Putamen (tissue), 1 donor: Measurements from ENCODE around the gene NIT1.

Experiments
- DNase-seq: peaks from one replicate; pipeline ENCODE4 v3.0.0-alpha.2; 2016; ENCODE audit warnings: low spot score

NIT1 gene, protein sequence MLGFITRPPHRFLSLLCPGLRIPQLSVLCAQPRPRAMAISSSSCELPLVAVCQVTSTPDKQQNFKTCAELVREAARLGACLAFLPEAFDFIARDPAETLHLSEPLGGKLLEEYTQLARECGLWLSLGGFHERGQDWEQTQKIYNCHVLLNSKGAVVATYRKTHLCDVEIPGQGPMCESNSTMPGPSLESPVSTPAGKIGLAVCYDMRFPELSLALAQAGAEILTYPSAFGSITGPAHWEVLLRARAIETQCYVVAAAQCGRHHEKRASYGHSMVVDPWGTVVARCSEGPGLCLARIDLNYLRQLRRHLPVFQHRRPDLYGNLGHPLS

DNA sequence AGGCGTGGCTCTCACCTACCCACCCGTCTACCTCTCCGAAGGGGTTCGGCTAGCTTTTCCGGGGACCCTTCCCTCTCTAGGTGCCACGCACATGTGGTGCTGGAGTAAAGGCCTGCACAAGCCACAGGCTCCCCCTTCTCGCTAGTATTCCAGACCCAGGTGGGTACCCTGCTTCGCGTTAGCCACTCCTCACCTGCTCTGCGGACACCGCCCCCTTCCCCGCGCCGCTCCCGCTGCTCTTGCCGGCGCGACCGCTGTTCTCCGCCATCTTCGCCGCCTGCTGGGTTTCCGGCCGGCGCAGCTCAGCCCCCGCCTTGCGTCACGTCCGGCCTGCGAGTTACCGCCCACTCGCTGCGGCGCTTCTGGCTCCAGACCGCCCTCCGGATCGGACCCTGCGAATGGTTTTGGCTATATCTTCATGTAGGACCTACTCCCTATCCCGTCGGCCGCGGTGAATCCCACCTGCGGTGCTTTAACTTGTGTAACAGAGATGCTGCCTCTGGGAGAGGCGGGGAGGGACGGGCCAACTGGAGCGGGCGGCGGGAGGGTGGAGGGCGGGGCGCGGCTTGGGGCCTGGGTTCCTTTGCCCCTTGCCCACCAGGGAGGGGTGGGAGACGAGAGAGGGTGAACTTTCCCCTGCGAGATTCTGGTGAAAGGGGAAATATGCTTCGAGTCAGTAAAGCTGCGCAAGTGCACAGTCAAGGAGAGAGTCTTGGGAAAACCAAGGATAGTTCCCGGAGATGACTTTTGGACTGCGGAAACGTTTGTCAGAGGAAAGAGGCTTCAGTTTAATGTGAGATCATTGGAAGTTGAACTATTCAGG, at the start of gene NIT1, which contains the start of gene PFDN2:
NIT1 (plus strand) TSS at position 347 of the 823 bp plus-strand sequence; CDS start at position 419, 72 bp downstream.
PFDN2 (minus strand) TSS at position 279 of the 823 bp plus-strand sequence; CDS start at position 268, 11 bp downstream.
- DNase-seq = peak; percentile 86

DNA sequence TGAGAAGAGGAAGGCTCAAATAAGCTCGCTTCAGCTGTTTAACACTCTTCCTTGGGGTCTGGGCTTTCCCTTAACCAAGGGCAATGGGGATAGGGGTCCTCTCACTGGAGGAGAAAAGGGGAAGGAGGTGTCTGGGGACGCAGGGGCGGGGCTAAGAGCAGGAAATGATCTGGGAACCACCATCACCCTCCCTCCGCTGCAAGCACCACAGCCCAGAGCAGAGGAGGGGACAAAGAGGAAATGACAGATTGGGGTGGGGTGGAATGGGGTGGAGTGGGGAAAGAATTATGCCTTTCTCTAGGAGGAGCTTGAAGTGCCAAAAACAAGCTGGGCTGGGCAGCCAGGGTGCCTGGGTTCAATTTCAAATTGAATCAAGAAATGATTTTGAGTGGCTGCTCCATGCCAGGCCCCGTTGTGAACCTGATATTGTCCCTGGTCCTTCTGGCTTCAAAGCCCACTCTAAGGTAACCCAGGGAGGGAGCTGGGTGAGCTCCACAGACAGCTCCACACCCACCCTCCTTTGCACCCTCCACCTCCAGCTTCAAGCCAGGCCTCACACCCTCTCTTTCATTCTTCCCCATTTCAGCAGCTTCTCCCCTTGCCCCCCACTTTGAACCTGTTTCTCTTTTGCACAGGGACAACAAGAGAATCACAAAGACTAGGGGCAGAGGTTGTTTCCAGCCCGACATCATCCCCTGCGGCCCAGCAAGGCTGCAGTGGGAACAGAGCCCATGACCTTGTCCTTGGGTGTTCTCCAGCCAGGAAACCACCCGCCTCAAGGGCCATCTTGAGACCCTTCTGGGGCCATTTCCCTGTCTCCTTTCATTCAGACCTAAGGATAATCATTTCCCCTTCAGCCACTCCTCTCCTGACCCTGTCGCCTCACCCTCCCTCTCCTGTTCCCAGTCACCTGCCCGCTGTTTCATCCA, 49.3 kb upstream of the NIT1 start:
- peak; percentile 21 for DNase-seq

DNA sequence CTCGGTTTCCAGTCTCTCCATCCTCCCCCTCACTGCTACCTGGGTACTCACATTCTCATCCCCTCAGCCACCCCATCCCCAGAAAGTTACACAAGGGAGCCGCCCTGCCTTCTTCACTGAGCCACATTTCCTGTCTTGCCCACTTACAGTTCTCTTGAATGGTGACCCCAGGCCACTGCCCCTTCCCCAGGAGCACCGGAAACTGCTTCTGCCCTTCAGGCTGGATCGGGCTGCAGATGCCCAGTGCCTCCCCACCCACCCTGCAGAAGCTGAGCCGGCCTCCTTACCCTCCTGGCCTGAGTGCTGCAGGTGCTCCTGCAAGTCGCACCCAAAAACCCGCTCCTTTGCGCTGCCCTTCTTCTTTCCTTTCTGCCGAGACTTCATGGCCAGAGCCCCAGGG, 48.7 kb upstream of the NIT1 start:
- DNase-seq = no peak

DNA sequence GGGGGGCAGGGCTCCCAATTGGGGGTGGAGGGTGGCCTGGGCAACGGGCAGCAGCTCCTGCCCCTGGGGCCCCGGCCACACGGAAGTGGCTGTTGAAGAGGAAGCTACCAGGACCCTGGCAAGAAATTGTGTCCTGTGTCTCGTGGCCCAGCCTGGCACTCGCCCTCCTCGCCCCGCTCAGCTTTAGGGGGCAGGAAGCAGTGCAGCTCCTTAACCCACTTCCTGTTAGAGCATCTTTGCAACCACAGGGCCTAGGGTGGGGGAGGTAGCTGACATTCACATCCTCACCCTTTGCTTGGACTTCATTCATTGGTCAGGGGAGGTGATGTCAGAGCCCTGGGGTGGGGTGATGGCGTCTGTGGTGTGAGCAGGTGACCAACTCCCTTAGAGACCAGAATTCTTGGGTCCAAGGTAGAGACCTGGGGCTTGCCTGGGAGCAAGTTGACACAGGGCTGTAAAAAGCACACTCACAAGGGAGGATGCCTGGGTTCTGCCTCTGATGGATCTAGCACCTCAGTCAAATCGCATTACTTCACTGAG, 48.1 kb upstream of the NIT1 start, which contains the start of gene ARHGAP30:
ARHGAP30 (minus strand) TSS at position 161 of the 540 bp plus-strand sequence. CDS start 267 bp downstream, outside the sequence.
- peak; percentile 37 for DNase-seq

DNA sequence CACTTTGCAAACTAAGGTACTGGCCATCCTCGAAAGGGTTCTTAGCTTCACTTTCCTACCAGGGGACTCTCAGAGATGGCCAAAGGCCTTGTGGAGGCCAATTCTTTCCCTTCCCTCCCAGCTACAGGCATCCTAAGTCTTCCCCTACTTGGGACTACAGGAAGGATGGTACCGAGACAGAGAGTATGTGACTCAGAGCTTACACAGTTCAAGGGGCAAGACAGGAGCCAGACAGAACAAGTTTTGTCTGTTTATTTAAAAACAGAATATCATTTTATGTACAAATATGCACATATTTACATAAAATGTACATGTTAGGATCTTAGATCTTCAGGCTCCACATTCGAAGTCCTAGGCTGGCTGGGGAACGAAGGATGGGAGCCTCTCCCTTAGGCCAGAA, 47.1 kb upstream of the NIT1 start:
- no peak for DNase-seq

DNA sequence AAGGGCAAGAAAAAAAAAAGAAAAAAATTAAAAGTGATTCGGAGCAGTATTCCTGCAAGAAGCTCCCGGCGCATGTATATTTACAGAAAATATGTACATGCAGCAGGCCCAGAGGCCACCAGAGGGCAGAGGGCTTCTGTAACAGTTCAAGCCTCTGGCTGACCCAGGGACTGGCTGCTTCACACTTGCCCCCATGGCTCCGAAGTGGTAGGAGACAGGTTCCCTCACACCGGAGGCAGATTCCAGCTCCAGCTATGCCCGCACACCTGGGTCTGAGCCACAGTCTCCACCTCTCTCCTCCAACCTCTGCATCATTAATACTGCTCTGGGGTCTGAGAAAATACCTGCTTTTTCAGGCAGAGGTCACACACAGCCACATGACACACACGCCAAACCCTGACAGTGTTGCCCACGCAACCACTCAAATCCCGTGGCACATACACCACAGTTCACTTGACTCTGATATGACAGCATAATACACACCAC, 46.0 kb upstream of the NIT1 start:
- no peak for DNase-seq

DNA sequence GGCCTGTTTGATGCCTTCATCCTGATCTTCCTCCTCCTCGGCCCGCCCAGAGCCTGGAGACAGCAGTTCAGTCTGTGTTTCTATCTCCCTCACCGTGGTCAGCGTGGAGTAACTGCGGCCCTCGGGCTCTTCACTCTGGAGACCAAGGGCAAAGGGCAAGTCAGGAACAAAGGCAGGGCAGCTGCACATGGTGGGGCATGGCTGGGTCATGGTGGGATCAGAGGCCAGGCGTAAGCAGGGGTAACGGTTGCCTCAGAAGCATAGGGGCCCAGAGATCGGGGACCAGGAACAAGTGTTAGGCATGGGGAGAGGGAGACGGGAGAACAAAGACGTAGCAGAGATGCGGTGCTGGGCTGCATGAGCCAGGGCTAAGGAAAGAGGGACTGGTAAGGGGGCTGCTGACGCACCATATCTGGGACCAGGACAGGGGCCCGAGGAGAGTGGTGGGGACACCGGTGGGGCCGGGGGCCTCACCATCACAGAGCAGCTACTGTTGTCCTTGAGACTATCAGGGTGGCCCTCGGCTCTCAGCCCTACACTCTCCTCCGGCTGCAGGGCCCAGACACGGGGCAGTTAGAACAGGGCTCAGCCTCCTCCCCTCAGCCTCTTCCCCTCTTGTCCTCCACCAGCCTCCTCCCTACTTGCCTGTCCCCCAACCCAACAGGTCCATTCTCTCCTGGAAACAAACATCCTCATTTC, 45.0 kb upstream of the NIT1 start:
- DNase-seq = no peak

DNA sequence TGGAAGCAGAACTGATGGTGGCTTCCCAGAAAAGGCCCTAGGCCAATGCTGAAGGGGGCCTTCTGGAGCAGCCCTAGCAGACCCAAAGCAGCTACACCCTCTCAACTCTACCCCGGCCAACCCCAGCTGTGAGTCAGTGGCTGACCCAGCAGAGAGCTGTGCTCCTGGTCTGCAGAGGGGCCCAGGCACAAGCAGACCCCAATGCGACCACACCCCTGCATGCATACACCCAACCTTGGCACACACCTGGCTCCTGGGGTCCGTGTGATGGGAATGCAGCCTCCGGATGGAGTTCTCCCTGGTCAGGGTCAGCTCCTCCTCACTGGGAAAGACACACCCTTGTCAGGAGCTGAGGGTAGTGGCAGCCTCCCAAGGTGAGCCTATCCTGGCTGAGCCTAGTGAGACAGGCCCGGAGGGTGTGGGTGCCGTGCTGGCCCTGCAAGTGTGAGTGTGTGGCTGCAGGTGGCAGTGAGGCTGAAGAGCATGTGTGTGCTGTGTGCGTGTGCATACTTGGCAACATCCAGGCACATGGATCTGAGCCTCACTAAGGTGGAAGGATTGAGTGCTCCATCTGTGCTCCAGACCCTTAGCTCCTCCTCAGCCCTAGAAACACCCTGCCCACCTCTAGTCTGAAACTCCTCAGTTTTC, 44.3 kb upstream of the NIT1 start:
- no peak for DNase-seq

DNA sequence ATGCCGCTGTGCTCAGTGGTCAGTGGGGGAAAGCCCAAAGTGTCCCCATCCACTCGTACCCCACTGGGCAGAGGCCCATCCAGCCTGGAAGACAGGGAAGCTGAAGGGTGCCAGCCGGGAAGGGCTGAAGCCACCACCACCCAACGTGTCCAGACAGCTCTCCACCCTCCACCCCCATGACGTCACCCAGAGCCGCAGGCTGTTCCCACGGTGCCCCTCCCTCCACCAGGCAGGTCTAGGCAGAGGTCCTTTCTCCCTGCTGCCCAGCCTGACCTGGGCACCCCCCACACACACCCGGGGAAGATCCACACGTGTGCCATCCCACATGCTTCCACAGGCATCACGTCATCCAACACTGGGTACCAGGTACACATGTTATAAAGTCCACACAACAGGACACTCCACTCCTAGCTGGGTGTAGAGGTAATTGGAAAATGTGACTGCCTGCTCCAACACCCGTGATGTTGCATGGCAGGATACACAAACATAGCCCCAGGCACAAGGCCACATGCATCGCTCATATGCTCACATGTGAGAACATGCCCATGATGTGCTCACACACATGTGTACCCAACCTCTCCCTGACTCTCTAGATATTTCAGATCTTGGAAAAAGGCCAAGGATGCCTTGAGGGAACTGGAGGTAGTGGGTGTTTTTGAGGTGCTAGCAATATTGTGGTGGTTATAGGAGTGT, 43.1 kb upstream of the NIT1 start:
- no peak for DNase-seq

DNA sequence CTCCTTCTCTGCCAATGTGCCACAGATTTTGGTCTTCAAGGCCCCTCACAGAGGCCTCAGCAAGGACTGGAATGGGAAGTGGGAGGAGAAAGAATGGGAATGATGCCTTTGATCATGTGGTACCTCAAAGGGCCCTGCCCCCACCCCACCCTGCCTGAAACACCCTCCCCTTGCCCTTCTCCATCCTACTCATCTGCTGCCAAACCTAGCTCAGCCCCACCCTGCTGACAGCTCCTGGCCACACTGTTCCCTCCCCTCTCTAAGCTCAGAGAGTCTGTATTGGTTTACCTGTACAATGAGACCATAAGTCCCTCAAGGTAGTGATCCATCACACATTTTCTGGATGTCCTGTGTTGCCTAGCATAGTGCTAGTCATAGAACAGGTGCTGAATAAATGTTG, 41.5 kb upstream of the NIT1 start:
- no peak for DNase-seq

DNA sequence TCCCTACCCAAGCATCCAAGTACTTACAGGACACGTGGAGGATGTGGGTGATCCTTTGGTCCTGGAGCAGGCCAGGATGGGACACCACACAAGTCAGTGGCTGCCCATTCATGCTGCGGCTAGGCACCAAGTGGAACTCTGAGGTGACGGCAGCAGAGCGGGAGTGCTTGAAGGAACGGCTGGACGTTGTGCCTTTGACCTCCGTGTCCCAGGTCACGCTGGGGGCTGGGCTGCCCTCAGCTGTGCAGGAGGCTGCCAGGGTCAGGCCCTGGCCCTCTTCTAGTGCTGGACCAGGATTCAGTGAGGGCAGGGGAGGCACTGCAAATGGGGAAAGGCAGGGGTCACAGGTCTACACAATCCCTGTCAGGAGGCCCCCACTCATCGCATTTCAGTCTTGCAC, 40.5 kb upstream of the NIT1 start:
- no peak for DNase-seq

DNA sequence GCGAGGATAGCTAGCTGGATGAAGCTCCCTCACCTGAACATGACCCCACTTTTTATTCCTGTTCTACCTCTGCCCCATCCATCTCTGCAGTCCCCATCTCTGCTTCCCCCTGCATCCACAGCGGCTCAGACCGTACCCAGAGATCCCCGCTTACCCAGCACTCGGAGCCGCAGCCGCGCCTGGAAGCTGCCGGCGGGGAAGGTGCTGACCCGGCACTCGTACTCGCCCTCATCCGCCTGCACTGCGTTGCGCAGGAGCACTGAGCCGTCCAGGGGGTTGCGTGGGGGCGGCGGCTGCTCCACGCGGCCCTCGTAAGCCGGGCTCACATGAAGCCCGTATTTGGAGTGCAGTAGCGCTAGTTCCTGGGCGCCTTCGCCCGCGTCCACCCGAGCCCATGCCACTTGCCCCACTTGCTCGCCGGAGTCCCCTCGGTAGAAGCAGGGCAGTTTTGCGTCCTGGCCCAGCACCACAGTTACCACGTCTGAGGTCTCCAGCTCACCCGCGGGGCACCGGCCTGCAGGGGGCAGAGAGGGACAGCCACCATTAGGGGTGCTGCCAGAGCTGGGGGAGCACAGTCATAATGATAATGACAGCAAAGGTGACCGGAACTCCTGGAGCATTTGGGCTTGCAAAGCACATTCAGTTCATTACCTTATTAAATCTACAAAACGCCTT, 38.3 kb upstream of the NIT1 start:
- DNase-seq = no peak

DNA sequence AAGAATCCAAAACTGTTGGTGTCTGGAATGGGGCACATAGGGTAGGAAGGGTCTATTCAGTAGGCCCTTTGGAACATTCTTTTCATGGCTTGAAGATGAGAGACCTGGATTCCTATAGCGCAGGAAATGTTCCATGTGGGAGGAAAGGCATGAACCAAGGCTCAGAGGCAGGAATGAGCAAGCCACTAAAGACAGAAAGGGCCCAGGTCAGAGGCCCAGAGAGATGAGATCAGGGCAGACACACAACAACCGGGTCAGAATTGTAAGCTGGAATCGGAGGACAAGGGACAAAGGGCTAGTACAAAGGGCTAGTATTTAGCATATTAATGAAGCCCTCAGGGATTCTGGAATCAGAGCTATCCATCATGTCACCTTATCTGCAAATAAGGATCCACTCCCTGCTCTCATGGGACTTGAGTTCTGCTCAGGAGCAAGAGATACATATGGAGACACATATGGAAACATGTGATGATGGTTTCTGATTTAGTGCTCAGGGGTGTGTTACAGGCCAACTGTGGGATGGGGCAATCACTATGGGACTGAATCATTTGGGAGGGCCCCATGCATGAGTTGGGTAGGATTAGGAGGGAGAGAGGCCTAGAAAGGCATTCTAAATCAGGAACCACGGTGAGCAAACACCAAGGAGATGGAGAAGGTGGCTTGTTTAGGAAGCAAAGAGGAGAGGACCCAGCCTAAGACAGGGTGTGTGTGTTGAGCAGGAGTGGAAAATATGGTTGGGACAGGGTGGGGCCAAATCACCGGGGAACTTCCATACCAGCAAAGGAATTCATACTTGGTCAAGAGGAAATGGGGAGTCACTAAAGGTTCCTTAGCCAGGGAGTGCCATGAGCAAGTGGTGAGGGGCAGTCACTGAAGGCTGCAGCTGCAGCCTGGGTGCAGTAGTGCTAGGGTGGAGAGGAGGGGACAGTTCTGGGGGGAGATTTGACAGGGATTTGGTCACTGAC, 37.2 kb upstream of the NIT1 start:
- DNase-seq = no peak

DNA sequence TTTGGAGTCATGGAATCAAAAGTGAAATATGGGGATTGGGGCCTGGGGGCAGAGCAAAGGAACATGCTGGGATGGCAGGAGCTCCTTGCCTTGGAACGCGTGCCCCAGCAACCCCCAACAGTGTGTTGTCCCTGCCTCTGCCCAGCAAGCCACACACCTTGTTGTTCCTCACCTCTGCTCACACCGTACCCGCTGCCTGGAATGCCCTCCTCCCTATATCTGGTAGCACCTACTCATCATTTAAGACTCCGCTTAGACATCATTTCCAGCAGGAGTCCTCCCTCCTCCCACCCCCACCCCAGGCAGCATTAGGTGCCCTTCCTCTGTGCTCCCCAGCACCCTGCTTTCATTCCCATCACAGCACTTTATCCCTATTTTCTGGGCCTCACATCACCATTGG, 36.4 kb upstream of the NIT1 start:
- DNase-seq = no peak

DNA sequence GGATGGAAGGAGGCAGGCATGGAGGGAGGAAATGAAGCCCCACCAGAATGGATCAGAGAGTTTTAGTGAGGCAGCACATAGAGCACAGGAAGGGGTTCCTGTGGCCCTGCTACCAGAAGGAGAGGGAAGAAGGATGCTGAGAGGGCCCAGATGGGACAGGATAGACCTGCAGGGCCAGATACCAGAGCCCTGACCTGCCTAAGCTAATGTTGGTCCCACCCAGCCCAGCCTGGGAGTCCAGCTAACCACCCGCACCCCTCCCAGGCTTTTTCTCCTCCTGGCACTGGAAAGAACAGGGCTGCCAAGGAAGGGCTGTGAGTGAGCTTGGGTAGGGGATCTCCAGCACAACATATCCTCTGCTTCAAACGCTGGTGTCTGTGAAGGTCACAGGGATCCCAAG, 35.4 kb upstream of the NIT1 start:
- DNase-seq = no peak

DNA sequence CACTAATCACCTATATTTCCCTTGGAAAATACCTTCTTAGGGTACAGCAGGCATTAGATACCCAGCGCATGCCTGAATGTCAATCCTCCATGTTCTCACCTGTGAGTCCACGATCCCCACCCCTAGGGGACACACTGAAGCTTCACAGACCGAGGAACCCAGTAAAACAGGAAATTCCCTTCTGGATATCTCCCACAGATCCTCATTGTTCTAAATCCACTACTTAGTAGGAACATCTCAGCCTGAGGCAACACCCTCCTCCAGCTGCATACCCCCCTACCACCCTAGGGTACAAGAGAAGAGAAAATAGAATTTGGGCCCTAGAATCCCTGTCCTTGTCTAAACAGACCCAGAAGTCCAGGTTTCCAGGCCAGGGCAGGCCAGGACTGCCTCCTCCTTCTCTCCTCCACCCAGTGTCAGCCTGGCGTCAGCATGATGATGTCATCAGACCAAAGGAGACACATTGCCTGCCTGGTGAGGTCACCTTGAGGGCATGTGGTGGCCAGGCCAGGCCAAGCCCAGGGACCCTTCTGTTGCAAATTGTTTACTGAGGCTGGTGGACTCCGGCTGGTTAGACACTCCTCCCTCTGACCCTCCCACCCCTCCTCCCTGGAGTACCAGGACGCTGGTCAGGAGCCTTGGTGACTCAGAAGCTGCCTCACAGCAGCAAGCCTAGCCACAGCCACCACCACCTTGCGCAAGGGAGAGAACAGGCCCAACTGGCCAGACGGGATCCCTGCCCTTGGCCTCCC, 34.7 kb upstream of the NIT1 start:
- no peak for DNase-seq
